Type B pancreatic cell (in vitro differentiated cells): Measurements from ENCODE around the gene PARP1. TPM values are rescaled to one million over a fixed set of nuclear protein-coding genes. Genes with fewer than 3 reads are reported as not detected.

Source experiments
- DNase-seq: peaks from one replicate; pipeline ENCODE4 v3.0.0; 2021; ENCODE audit warnings: mixed read lengths; ENCODE audit not compliant: unreplicated experiment; ENCODE audit errors: extremely low spot score
- H3K27ac Mint-ChIP-seq: 2 replicates; pipeline ENCODE4 v1.8.0; 2021; ENCODE audit warnings: mild to moderate bottlenecking, mixed read lengths
- H3K27me3 Mint-ChIP-seq: 2 replicates; pipeline ENCODE4 v1.8.0; 2021; ENCODE audit warnings: mixed read lengths
- H3K36me3 Mint-ChIP-seq: 2 replicates; pipeline ENCODE4 v1.8.0; 2021; ENCODE audit warnings: mixed read lengths
- H3K4me1 Mint-ChIP-seq: one replicate; pipeline ENCODE4 v1.8.0; 2021; ENCODE audit warnings: mixed read lengths; ENCODE audit not compliant: unreplicated experiment
- H3K4me3 Mint-ChIP-seq: 2 replicates; pipeline ENCODE4 v1.8.0; 2021; ENCODE audit warnings: mild to moderate bottlenecking, mixed read lengths
- H3K9me3 Mint-ChIP-seq: 2 replicates; pipeline ENCODE4 v1.8.0; 2021; ENCODE audit warnings: mixed read lengths
- total RNA-seq: library from RNA; stranded (reverse); gene quantifications from 2 replicates; pipeline ENCODE4 v1.2.1, GENCODE V29; 2021; ENCODE audit warnings: low replicate concordance
- TF ChIP-seq, protein P1 (sequence below): fragments of 200-600 bp; sonication (generic); conservative IDR thresholded peaks from 2 replicates; pipeline ENCODE4 v1.5.0; 2021; ENCODE audit warnings: antibody characterized with exemption, mild to moderate bottlenecking

Gene PARP1
- total RNA-seq, 1 donor from 2014 or later: 186 TPM

GRCh38 chr1:226364514-226364899 is 43.4 kb downstream of the PARP1 start:
- Mint-ChIP-seq H3K27ac (no peak overlapping the region), H3K36me3 (peaks cover 30% of the 10 kb centered on the region)
- TF ChIP-seq, protein P1, sequence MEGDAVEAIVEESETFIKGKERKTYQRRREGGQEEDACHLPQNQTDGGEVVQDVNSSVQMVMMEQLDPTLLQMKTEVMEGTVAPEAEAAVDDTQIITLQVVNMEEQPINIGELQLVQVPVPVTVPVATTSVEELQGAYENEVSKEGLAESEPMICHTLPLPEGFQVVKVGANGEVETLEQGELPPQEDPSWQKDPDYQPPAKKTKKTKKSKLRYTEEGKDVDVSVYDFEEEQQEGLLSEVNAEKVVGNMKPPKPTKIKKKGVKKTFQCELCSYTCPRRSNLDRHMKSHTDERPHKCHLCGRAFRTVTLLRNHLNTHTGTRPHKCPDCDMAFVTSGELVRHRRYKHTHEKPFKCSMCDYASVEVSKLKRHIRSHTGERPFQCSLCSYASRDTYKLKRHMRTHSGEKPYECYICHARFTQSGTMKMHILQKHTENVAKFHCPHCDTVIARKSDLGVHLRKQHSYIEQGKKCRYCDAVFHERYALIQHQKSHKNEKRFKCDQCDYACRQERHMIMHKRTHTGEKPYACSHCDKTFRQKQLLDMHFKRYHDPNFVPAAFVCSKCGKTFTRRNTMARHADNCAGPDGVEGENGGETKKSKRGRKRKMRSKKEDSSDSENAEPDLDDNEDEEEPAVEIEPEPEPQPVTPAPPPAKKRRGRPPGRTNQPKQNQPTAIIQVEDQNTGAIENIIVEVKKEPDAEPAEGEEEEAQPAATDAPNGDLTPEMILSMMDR: no peak

GRCh38 chr1:226363801-226364513 is 43.9 kb downstream of the PARP1 start:
- DNase-seq: no peak
- no peak overlapping the region for H3K4me3 Mint-ChIP-seq
- no peaks in the 10 kb centered on the region for H3K4me1 Mint-ChIP-seq
- H3K27me3 Mint-ChIP-seq: no peaks in the 10 kb centered on the region
- peaks cover 33% of the 10 kb centered on the region for H3K36me3 Mint-ChIP-seq
- no peaks in the 10 kb centered on the region for H3K9me3 Mint-ChIP-seq
- H3K27ac Mint-ChIP-seq: no peak overlapping the region
- TF ChIP-seq, protein P1: no peak

More at GRCh38 chr1:226364514-226364899, 43.4 kb downstream of the PARP1 start:
- H3K4me3 Mint-ChIP-seq: no peak overlapping the region
- no peaks in the 10 kb centered on the region for H3K27me3 Mint-ChIP-seq
- H3K9me3 Mint-ChIP-seq: no peaks in the 10 kb centered on the region
- no peak for DNase-seq
- no peaks in the 10 kb centered on the region for H3K4me1 Mint-ChIP-seq

- H3K4me3 Mint-ChIP-seq: no peak overlapping the region
- H3K9me3 Mint-ChIP-seq: no peaks in the 10 kb centered on the region
- no peak for DNase-seq
- H3K27ac Mint-ChIP-seq: no peak overlapping the region
- H3K27me3 Mint-ChIP-seq: no peaks in the 10 kb centered on the region
- H3K36me3 Mint-ChIP-seq: peaks cover 34% of the 10 kb centered on the region
- no peaks in the 10 kb centered on the region for H3K4me1 Mint-ChIP-seq
- TF ChIP-seq, protein P1: no peak
These were observed 44.9 kb downstream of the PARP1 start for GRCh38 chr1:226362891-226363447.

- H3K4me1 Mint-ChIP-seq: no peaks in the 10 kb centered on the region
- TF ChIP-seq, protein P1: no peak
- H3K27ac Mint-ChIP-seq: no peak overlapping the region
- no peaks in the 10 kb centered on the region for H3K9me3 Mint-ChIP-seq
- no peak overlapping the region for H3K4me3 Mint-ChIP-seq
- H3K27me3 Mint-ChIP-seq: no peaks in the 10 kb centered on the region
- peaks cover 33% of the 10 kb centered on the region for H3K36me3 Mint-ChIP-seq
- no peak for DNase-seq
These were observed 45.5 kb downstream of the PARP1 start for GRCh38 chr1:226362361-226362760.

- no peak for DNase-seq
- Mint-ChIP-seq H3K27ac (no peak overlapping the region), H3K27me3 (no peaks in the 10 kb centered on the region), H3K36me3 (peaks cover 36% of the 10 kb centered on the region), H3K4me1 (no peaks in the 10 kb centered on the region), H3K9me3 (no peaks in the 10 kb centered on the region), H3K4me3 (no peak overlapping the region)
- TF ChIP-seq, protein P1: no peak
These were observed 47.7 kb downstream of the PARP1 start for GRCh38 chr1:226360106-226360746.
